Measurements from ENCODE around the gene SMC5.

Gene SMC5

DNA sequence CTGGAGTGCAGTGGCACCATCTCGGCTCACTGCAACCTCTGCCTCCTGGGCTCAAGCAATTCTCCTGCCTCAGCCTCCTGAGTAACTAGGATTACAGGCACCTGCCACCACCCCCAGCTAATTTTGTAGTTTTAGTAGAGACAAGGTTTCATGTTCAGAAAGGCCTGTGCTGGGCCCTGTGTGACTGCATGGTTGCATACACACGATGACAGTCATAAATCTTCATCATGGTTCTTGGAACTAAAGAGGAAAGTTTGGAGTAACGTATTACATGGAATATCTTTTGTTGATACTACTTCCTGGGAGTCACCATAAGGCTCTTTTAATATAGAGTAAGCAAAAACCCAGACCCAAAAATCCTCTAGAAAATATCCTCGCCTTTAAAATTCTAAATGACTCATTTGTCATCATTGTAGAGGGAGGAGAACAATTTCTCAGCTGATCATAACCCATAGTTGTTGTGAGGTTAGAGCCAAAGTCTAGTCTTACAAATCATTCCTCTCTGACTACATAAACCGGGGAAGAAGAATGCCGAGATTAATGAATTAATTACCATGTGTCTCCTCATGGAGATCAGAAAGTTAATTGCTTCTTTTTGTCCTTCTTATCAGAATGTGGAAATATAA, 108.6 kb downstream of the SMC5 start:
- in situ Hi-C loops (cut with MboI; ENCODE audit: low pct_unique_long_range_greater_than_20kb, low sequenced_read_pairs, unreplicated experiment): no loop called here
- no peak for TF ChIP-seq CTCF (IDR thresholded peaks at IDR 0.05; ENCODE audit: extremely low read depth, insufficient read depth, missing control alignments)
- no peak for DNase-seq (ENCODE audit: low spot score)

GRCh38 chr9:70374962-70375618, 116.3 kb downstream of the SMC5 start:
- DNase-seq (ENCODE audit: low spot score): no peak
- no peak for TF ChIP-seq CTCF (IDR thresholded peaks at IDR 0.05; ENCODE audit: extremely low read depth, insufficient read depth, missing control alignments)
- in situ Hi-C loops (cut with MboI; ENCODE audit: low pct_unique_long_range_greater_than_20kb, low sequenced_read_pairs, unreplicated experiment): no loop called here

GRCh38 chr9:70382046-70382708, 123.4 kb downstream of the SMC5 start:
- TF ChIP-seq CTCF (IDR thresholded peaks at IDR 0.05; ENCODE audit: extremely low read depth, insufficient read depth, missing control alignments): no peak
- in situ Hi-C loops (cut with MboI; ENCODE audit: low pct_unique_long_range_greater_than_20kb, low sequenced_read_pairs, unreplicated experiment): no loop called here
- DNase-seq (ENCODE audit: low spot score): no peak

- TF ChIP-seq CTCF (IDR thresholded peaks at IDR 0.05; ENCODE audit: extremely low read depth, insufficient read depth, missing control alignments): no peak
- no peak for DNase-seq (ENCODE audit: low spot score)
- in situ Hi-C loops (cut with MboI; ENCODE audit: low pct_unique_long_range_greater_than_20kb, low sequenced_read_pairs, unreplicated experiment): no loop called here
Measured at GRCh38 chr9:70382709-70383605, 124.2 kb downstream of the SMC5 start.

DNA sequence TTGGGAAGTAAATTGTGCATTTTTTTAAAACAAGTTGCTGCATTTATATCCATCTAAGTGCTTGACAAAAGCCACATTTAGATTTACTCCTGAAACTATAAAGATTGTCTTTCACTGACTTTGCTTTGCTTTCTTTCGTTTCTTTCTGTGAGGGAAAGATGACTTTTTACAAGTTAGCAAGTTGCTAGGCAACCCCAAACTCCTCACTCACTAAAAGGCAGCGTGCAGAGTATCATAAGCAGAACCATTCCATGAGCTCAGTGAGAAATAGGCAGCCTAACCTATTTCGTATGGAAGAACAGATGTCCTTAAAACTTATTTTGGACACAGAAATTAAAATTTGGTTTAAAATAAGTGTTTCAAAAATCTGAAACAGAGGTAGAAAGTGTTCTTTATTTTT, 126.6 kb downstream of the SMC5 start:
- no peak for TF ChIP-seq CTCF (IDR thresholded peaks at IDR 0.05; ENCODE audit: extremely low read depth, insufficient read depth, missing control alignments)
- in situ Hi-C loops (cut with MboI; ENCODE audit: low pct_unique_long_range_greater_than_20kb, low sequenced_read_pairs, unreplicated experiment): no loop called here
- no peak for DNase-seq (ENCODE audit: low spot score)

DNA sequence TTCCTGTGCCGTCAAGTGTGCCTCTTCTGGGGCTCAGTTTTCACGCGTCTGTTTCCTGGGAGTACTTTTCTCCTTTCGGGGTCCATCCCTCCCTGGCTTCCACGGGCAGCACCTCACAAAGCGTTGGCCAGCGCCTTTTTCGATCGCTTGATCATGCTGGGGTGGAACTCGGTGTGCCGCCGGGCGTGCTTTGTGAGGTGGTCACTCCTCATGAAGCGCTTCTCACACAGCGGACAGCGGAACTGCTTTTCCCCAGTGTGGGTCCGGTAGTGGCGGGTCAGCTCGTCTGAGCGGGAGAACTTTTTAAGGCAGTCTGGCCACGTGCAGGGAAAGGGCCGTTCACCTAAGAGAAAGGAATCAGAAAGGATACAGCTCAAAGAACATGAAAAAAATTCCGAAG, 128.9 kb downstream of the SMC5 start:
- TF ChIP-seq CTCF (IDR thresholded peaks at IDR 0.05; ENCODE audit: extremely low read depth, insufficient read depth, missing control alignments): no peak
- DNase-seq (ENCODE audit: low spot score): no peak
- in situ Hi-C loops (cut with MboI; ENCODE audit: low pct_unique_long_range_greater_than_20kb, low sequenced_read_pairs, unreplicated experiment): no loop called here
